A549 treated with AZD2906 at 1 μM for 4 hours (cell line): ENCODE results near the gene ISCA2. TPM values are rescaled to one million over a fixed set of nuclear protein-coding genes. Genes with fewer than 3 reads are reported as not detected.

ENCODE experiments used
- total RNA-seq: library from RNA; stranded (reverse); fragments of 200-300 nt; extraction: Qiagen RNA extraction; gene quantifications from 5 replicates; pipeline ENCODE4 v1.2.3, GENCODE V29; 2022

The ISCA2 gene, protein sequence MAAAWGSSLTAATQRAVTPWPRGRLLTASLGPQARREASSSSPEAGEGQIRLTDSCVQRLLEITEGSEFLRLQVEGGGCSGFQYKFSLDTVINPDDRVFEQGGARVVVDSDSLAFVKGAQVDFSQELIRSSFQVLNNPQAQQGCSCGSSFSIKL
- 32.2 to 45.1 TPM (median 40.5 TPM) in 5 replicates for total RNA-seq

DNA sequence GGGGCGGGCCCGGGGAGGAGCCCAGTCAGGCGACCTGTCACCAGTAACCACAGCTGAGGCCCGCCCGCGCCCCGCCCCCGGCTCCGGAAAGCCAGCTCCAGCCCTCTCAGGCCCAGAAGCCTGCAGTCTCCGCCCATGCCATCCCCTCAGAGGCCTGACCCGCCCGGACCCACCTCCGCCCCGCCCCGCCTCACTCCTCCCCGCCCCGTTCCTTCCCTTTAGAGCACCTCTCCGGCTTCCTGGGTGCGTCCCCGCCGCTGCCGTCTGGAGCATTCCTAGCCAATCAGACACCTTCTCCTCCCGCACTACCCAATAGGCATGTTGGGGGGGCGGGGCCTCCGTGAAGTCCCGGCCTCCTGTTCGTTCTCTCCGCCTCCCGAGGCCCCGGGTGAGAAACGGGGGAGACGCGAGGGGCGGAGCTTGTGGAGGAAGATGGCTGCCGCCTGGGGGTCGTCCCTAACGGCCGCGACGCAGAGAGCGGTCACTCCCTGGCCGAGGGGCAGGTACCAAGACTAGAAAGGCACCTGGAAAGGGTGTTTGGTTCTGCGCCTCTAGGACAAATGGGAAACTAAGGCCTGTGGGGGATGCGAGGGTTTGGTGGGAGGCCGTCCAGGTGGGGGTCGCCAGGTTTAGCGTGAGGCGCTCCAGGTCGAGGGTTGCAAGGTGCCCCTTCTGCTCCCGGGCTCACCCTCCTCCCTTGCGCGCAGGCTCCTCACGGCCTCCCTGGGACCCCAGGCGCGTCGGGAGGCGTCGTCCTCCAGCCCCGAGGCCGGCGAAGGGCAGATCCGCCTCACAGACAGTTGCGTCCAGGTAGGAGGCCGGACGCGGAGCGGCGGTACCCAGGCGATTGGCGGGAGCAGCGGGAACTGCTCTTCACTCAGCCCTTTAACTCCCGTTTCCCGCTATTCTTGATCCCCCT lies at the start of gene ISCA2:
ISCA2 (plus strand) TSS at position 423 of the 919 bp plus-strand sequence; CDS start at position 433, 10 bp downstream.

DNA sequence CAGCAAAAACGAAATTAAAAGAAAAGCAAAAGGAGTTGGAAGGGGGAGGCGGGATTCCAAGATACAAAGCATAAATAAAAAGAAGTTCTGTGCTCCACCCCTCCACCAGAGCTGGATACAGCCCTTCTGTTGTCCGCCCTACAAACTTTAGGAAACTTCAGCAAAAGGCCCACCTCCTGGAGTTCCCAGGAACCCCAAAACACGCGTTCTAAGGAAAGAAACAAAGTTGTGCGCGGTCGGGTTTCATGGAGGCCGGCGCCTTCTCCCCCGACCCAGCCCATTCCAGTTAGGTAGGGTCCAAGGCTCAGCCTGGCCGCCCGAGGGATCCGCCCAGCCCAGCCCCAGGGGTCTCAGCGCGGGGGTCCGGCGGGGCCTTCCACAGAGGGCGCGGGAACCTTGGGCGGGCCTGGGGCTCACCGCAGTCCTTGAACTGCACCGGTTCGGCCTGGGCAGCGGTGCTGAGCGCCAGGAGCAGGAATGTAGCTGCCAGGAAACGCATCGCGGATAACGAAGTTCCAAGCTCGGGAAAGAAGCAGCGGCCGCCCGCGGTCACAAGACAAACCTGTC lies 706 bp upstream of the ISCA2 start, which contains the start of gene NPC2:
NPC2 (minus strand) TSS at position 530 of the 567 bp plus-strand sequence; CDS start at position 499, 31 bp downstream.

Other genes with a start within 250 kb of the ISCA2 start
- 25.4 to 33.5 TPM (median 30.0 TPM) in 5 replicates for gene ABCD4, start 190.8 kb upstream of the ISCA2 start, total RNA-seq
- 0.02 to 0.03 TPM in 2 of 5 replicates, not detected in the others for gene VRTN, start 145.3 kb upstream of the ISCA2 start, total RNA-seq
- 0.03 TPM in 1 of 5 replicates, not detected in the others for gene SYNDIG1L, start 67.6 kb upstream of the ISCA2 start, total RNA-seq
- 217 to 345 TPM (median 234 TPM) in 5 replicates for gene NPC2, start 460 bp upstream of the ISCA2 start, total RNA-seq
- 7.8 to 11.4 TPM (median 10.0 TPM) in 5 replicates for gene LTBP2, start 118.5 kb downstream of the ISCA2 start, total RNA-seq
- gene AREL1, start 219.3 kb downstream of the ISCA2 start, total RNA-seq, result 20.7 to 24.3 TPM (median 23.4 TPM) in 5 replicates
- 40.8 to 64.4 TPM (median 42.8 TPM) in 5 replicates for gene FCF1, start 219.4 kb downstream of the ISCA2 start, total RNA-seq